22Rv1 (cell line): ENCODE data around the gene LAMA2.

Experiments used
- ZFX ChIP-seq: fragments of 450-650 bp; IDR thresholded peaks from 2 replicates; pipeline ENCODE4 v1.6.1; 2017; ENCODE audit warnings: antibody characterized with exemption, borderline replicate concordance
- TF ChIP-seq, protein P1 (sequence below): fragments of 450-650 bp; IDR thresholded peaks from 2 replicates; pipeline ENCODE4 v1.5.1; 2017; ENCODE audit warnings: mild to moderate bottlenecking

- TF ChIP-seq, protein P1, sequence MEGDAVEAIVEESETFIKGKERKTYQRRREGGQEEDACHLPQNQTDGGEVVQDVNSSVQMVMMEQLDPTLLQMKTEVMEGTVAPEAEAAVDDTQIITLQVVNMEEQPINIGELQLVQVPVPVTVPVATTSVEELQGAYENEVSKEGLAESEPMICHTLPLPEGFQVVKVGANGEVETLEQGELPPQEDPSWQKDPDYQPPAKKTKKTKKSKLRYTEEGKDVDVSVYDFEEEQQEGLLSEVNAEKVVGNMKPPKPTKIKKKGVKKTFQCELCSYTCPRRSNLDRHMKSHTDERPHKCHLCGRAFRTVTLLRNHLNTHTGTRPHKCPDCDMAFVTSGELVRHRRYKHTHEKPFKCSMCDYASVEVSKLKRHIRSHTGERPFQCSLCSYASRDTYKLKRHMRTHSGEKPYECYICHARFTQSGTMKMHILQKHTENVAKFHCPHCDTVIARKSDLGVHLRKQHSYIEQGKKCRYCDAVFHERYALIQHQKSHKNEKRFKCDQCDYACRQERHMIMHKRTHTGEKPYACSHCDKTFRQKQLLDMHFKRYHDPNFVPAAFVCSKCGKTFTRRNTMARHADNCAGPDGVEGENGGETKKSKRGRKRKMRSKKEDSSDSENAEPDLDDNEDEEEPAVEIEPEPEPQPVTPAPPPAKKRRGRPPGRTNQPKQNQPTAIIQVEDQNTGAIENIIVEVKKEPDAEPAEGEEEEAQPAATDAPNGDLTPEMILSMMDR, result no peak
- no peak for TF ChIP-seq ZFX
Observed at GRCh38 chr6:129324345-129324744, 441.4 kb downstream of the LAMA2 start.
